NCI-H446 treated with DMSO at 0.1 percent for 48 hours (cell line): Measurements from ENCODE around the gene INO80C.

ENCODE experiments used
- DNase-seq: peaks from one replicate; lab custom pipeline; 2025; lab: John Stamatoyannopoulos, UW

The INO80C gene

DNA sequence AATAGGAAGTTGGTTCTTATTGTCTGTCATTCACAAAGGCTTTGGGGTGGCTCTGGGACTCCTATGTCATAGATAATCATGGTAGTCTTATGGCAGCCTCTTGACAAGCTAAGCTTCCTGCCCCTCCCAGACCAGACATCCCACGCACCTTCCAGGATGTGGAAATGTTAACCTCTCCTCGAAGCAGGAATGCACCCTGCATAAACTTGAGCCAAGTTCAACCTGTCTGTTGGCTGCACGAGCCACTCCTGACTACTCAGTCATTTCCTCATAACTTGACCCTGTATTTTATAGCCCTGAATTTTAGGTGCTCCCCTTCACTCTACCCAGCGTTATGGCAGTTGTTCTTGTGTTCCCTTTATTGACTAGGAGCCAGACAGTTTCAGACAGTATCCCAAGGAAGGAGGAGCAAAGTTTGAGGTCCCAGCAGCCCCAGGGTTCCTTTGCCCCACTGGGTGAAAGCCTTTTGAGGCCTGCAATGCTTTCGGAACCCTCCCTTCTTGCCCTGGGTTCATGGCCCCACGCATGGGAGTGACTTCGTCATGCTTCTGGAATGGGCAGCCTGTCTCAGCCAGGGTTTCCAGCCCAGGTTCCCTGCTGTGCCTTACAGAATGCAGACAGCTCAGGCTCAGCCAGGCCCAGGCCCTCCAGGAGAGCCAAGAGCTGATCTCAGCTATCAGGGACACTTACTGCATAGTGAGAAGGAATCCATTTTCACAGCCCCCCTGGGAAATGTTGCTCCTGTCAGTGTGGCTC is 15.6 kb upstream of the INO80C start:
- DNase-seq: peak; percentile 14

DNA sequence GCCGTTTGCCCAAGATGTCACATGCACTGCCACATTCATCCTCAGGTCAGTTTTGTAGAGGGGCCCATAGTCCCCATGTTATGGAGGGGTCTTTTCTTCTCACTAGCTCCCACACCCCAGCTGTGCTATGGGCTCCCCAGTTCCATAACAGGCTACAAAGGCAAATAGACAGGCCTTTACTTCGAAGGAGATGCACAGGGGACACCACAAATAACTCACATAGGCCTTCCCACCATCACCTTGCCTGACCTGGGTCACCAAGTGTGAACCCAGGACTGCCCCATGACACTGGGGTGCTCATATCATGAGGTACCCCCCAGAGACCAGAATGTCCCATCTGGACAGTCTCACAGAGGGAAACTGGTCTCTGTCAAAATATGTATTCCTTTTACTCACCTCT is 15.0 kb upstream of the INO80C start:
- DNase-seq: no peak

DNA sequence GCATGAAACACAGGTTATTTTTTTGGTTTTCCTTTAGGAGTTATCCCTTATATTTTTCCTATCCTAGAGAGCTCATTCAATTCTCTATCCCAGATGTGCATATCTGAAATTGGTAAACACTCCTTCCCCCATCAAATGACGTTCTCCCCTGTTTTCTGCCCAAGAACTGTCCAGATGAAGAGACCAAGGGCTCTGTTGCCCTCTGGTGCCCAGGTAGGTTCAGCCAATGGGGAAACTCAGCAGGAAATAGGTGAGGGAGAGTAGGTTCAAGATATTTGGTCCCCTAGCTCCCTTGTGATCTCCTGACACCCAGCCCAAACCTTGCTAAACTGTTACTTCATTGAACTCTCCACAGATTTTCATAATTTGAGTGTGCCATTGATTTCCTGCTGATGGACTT is 14.1 kb upstream of the INO80C start:
- DNase-seq: no peak

DNA sequence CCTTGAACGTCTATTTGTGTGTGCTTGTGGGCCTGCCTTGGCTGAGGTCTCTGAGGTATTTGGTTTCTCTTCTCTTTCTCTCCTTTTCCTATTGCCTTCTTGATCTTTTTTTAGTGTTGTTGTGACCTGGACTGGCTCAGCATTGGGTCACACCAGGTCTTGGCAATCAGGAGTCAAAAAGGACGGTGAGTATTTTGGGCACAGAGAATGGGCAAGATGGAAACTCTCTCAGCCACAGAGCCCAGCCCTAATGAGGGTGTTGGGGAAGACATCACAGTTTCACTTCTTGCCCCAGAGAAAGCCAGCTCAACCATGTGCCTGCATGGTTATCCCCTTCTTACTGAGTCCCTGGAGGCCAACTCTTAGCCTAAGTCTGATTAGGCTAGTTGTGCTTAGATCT is 13.7 kb upstream of the INO80C start:
- DNase-seq: no peak

DNA sequence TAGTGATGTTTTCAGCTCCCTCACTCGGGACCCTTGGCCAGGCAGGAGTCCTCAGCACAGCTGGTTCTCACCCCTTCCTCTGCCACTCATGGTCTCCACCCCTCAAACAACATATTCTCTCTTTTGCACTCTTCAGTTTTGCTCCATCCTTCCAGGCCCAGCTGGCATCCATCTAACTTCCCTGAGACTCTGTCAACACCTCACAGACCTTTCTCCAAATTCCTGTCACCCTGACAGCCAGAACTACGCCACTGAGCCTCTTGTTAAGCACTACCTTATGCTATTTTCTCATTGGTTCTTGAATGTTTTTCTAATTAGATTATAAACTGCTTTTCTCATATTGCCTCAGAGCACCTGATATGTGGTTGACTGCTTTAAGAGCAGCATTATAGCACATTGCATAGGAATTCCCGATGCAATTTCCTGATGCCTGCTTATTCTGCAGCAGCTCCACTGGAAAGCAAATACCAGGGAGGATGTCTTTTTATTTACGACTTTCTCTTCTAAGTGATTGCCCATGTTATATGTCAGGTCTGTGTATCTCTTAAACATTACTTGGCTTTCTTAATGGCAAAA is 12.4 kb upstream of the INO80C start:
- no peak for DNase-seq

DNA sequence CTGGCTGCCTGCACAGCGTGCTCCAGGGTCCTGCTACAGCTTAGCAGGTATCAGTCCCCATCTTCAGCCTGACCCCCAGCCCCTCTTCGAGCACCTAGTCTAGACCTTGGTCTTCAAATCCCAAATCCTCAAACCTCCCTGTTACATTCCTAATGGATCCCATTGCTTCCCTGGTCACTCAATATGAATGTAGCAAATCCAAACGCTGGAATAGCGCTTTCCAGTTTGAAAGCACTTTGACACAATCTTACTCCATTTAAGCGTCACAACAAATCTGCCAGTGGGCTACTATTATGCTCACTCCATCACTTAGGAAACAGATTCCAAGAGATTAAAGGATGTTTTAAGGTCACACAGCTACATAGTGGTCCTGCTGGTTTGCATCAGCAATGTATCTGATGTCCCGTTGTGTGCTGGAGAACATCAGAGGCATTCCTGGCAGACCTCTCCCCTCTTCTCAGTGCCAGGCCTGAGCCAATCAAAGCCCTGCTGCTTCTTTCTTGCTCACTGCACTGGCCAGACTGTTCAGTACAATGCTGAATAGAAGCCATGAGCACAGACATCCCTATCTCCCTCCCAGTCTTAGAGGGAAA is 11.1 kb upstream of the INO80C start:
- DNase-seq: no peak

DNA sequence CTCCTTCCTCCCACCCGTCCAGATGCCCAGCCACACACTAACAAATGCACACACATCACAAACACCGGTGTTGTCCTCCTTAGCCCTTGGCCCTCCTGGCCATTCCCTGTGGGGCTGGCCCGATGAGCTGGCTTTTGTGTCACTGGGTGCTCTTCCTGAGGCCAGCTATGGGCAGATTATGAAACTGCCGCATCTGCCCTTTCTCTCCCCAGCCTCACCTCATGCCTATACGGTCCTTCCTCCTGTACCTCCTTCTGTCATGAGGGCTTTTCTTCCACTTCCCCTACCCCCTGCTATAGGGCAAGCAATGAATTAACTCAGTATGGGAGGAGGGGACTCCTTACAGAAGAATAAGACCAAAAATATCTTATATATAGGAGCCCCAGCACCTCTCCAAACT is 10.3 kb upstream of the INO80C start:
- no peak for DNase-seq

DNA sequence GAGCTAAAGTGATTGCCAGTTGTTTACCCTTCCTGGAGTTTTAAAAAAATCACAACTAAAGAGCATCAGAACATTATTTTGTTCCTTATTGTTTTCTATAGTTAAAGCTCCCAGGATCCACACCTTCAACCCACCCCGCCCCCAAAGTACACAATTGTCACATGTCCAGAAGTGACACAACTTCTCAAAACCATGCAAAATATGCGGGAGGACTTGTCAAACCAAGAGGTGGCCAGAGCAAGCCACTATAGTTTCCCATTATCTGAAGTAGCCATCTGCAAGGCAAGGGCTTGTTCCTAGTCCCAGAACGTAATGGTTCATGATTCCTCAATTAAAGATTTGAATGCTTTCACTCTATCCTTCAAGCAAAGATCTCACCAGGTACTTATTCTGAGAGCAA is 9.9 kb upstream of the INO80C start:
- DNase-seq: no peak

DNA sequence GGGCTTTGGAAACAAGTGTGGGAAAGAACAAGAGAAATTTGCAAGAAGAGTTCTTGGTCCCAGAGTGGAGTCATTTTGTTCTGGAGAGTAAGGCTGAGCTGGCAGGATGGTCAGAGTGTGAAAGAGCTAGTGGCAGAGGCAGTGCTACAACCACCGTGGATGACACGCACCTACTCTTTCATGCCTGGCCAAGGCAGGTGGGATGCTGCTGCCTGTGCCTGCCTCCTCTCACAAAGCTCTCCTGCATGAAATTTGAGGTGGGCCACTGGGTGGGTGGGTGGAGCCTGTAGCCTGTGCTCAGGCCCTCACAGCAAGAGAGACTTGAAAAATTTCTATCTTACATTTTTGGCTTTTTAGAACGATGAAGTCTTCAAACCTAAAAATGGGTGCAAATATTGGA is 9.4 kb upstream of the INO80C start:
- DNase-seq: no peak

DNA sequence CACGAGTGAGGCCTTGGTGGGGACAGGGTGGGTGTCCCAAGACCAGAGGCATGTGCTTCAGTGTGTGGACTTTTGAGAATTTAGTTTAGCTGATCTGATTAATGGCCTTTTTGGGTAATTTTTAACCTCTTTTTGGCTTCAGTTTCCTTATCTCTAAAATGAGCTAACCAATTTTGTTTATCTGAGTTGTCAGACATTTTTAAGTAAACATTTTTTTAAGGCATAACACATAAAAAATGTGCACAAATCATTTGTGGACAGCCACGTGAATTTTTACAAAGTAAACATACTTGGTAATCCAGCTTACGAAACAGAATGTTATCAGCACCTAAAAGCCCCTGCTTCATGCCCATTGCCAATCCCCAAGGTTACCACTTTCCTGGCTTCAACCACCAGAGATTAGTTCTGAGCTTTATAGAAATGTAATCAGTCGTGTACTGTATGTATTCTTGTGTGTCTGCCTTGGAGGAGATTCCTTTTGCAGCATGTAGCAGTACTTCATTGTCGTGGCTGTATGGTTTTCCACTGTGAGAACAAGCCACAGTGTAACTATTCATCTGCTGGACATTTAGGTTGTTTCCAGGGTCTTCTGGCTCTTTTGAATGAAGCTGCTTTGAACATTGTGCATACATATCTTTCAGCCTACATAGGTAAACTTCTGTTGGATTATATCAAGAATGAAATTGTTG is 8.4 kb upstream of the INO80C start:
- DNase-seq: no peak

DNA sequence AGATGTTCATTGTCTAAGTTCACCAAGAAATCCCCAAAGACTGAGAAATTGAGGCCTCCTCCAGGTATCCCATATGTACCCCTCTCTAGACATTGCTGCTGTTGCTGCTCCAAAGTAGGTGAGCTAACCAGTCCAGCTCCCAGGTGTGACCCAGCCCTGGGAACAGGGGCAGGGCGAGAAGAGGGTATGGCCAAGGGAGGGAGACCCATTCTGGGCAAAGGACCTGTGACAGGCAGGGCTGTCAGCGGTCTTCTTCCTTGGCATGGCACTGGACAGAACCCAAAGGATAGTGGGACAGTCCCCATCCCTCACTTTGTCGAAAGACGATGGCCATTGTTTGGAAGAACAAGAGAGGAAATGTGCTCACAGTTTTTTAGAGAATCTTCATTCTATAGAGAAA is 7.2 kb upstream of the INO80C start:
- DNase-seq: no peak

DNA sequence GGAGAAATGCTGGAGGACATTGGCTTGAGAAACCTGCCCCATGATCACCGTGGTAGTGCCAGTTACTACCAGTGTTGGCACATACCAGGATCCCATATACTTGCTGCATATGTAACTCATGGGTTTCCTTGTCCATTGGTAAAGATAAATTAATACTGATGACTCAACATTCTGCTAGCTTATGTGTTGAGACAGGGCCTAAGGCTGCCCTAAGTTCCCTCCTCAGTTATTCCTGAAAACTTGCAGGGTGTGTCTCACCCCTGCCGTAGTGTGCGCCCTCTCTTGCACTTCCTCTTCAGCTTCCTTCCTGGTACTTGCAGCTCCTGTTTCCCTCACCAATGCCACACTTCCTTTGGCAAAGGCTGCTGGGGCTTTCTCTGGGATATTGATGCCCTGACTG is 4.3 kb upstream of the INO80C start:
- DNase-seq: no peak

DNA sequence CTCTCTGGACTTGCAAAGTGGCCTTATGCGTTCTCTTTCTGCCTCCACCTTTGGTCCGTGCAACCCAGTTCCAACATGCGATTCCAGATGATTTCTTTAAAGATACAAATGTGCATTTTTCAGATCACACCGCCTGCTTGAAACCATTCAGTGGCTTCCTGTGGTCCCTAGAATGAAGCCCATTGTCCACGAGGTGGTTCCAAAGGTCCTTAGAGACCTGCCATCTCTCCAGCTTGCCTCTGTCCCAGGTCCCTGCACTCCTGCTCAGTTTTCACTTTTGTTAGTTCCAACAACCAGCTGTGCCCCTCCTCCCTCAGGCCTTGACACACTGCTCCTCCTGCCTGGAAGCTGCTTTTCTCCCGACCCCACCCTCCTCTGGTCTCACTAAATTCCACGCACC is 3.6 kb upstream of the INO80C start:
- no peak for DNase-seq

DNA sequence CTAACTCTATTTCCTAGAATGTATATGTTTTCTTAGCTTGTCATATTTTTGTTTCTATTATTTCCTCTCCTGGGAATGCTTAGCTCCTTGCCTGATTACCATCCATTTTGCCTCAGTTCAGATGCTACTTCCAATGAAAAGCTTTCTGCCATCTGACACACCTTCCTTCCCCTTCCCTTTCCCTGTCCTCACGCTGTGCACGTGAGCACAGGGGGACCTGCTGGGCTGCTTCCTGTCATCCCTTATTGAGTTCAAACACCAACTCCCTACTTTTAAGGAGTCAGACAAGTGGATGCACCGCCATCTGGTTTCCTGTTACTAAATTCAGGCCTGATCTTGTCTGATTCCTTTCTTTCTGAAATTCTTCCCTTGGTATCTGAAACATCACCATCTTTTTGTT is 2.4 kb upstream of the INO80C start:
- DNase-seq: no peak

DNA sequence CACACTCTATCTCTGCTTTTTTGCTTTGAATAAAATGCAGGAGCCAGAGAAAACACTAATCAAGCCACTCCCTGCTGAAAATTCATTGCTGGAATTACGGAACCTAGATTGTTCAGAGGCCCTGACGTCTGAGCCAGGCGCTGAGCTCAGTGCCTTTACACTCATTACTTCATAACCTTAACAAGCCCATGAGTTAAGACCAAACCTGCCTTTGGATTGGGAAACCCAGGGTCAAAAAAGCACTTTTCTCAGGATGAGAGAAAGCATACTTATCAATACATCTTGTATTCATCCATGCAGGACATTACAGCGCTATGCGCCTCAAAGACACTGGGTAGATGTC is 762 bp downstream of the INO80C start:
- no peak for DNase-seq

DNA sequence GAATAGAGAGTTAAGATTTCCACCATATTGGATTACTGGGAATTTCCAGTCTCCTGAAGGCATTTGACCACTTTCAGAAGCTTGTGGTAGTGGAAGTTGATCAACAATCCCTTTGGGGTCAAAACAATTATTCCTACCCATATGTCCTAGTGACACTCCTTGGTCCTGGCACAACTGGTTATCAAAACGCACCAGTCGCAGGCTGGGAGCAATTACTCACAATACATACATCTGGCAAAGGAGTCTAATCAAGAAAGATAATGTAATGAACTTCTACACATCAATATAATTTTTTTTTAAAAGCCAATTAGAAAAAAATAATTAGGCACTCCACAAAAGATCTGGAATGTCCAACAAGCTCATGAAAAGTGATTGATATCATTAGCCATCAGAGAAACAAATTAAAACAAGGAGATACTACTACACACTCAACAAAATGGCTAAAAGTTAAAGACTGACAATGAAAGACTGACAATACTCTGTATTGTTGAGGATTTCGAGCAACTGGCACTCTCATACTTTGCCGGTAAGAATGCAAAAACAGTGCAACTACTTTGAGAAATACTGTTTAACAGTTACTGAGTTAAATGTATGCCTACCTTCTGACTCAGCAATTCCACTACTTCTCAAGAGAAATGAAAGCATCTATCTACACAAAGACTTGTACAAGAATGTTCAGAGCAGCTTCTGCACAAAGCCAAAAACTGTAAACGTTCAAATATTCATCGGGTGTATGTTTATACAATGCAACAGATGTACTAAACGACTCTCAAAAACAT is 2.0 kb downstream of the INO80C start:
- no peak for DNase-seq

DNA sequence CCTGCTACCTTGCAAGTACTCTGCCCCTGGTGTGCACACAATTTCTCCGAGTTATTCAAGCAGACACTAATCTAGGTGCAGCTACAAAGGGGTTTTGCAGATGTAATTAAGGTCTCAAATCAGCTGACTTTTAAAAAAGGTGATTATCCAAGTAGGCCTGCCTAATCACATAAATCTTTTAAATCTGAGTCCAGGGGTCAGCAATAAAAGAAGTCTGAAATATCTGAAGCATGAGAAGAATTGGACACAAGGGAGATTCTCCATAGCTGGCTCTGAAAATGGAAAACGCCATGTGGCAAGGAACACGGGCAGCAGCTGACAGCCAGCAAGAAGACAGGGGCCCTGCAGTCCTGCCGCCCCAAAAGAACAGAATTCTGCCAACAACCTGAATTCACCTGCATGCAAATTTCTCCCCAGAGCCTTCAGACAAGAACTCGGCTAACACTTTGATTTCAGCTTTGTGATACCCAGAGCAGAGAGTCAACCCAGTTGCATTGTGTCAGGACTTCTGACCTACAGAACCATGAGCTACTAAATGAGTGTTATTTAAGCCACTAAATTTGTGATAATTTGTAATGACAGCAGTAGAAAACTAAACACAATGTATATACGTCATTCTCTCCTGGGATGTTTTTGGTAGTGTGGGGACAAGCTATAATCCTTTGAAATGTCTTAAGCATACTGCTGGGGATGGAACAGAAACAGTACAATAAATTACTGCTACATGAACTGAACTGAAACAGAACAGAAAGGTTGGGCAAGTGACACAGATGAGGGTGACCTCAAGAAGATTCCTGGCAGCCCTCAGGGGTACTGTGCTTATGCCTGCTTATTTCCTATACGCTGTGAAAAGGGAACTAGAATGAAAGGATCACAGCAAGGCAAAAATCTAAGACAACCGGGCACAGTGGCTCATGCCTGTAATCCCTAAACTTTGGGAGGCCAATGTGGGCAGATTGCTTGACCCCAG is 3.2 kb downstream of the INO80C start:
- DNase-seq: no peak

DNA sequence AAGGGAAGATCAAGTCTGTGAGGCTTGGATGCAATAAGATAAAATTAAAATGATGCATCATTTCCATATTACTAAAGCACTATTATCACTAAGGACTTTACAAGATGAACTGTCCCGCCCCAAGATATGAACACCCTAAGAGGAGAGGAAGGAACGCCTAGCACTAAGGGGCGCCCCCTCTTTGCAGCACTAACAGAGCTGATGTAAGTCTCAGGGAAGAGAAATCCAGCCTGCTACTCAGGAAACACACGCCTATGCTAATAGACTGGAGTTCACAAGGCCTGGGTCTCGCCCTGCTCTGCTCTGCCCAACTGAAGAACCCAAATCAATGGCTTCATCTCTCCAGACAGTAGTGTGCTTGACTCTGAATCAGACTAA is 6.1 kb downstream of the INO80C start:
- no peak for DNase-seq

DNA sequence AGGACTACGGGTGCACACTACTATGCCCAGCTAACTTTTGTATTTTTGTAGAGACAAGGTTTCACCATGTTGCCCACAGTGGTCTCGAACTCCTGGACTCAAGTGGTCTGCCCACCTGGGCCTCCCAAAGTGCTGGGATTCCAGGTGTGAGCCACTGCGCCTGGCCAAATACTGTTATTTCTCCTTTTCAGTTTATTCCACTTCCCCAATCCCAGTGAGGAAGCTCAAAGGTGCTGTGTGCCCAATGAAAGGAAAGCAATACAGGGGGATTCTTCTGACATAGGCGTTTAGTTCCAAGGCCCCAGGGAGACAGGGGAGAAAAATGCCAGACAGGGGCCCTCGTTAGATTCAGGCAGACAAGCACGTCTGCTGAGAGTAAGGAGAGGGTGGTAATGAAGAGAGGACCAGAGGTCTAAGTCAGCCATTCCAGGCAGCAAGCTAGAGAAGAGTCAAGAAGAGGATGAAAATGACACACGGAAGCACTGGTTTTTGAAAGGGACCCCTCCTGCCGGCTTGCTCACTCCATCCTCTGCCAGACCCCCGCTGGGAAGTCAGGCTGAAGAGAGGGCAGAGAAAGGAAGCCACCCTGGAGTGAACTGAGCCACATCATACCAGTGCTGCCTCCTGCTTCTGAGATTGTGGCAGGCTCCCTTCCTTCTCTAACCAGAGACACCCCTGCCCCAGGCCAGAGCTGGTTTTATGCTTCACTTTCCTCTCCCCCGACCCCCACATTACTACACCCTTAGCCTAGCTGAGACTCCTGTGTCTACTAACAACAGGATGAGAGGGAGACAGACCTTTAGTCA is 6.7 kb downstream of the INO80C start:
- no peak for DNase-seq

DNA sequence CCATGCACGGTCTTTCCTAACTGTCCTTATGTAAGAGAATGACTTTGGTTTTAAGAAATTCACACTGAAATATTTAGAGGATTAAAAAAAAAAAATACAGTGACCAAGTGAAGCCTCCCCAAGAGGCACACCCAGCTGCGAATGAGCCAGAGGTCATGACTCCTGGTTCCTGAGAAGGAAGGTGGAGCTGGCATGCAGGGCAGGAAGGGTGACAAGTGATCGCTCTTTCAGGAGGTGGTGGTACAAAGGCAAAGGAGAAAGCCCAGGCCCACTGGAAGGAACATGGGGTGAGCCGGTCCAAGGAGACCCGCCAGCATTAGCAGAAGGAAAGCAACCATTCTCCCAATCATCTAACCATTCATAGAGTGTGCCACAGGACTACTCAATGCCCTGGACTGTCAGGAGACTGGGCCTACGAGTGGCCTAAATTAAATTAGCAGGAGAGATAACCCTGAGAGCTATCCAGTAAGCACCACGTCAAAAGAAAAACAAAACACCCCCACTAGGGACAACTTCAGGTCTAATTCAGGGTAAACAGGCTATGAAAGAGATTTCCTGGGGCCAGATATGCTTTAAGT is 7.8 kb downstream of the INO80C start:
- no peak for DNase-seq
